Progenitor cell of endocrine pancreas (in vitro differentiated cells): ENCODE measurements around the gene ITGB5. TPM values are rescaled to one million over a fixed set of nuclear protein-coding genes. Genes with fewer than 3 reads are reported as not detected.

Experiments
- DNase-seq: peaks from one replicate; pipeline ENCODE4 v3.0.0; 2021; ENCODE audit warnings: low spot score; ENCODE audit not compliant: unreplicated experiment
- H3K27ac Mint-ChIP-seq: 2 replicates; pipeline ENCODE4 v1.8.0; 2021; ENCODE audit warnings: mild to moderate bottlenecking, moderate library complexity, mixed read lengths
- H3K27me3 Mint-ChIP-seq: 2 replicates; pipeline ENCODE4 v1.8.0; 2021; ENCODE audit warnings: mixed read lengths
- H3K36me3 Mint-ChIP-seq: 2 replicates; pipeline ENCODE4 v1.8.0; 2022; ENCODE audit warnings: mixed read lengths; ENCODE audit not compliant: insufficient read depth
- H3K4me1 Mint-ChIP-seq: 2 replicates; pipeline ENCODE4 v1.8.0; 2021; ENCODE audit warnings: low read depth, mixed read lengths
- H3K4me3 Mint-ChIP-seq: 2 replicates; pipeline ENCODE4 v1.8.0; 2021; ENCODE audit warnings: low read depth, mild to moderate bottlenecking, moderate library complexity, mixed read lengths
- H3K9me3 Mint-ChIP-seq: 2 replicates; pipeline ENCODE4 v1.8.0; 2021; ENCODE audit warnings: low read depth, mixed read lengths
- CTCF ChIP-seq: fragments of 200-600 bp; sonication (generic); IDR thresholded peaks from one replicate; pipeline ENCODE4 v1.5.0; 2021; ENCODE audit warnings: antibody characterized with exemption, mild to moderate bottlenecking; ENCODE audit not compliant: unreplicated experiment
- total RNA-seq: library from RNA; stranded (reverse); gene quantifications from 2 replicates; pipeline ENCODE4 v1.2.1, GENCODE V29; 2021

The ITGB5 gene
- total RNA-seq, 1 donor from 2014 or later = 58.8 TPM

- TF ChIP-seq CTCF = no peak
- no peaks in the 10 kb centered on the region for H3K9me3 Mint-ChIP-seq
Measured at GRCh38 chr3:124893526-124893925, 6.4 kb upstream of the ITGB5 start.

GRCh38 chr3:124890573-124891190, 3.5 kb upstream of the ITGB5 start:
- H3K4me3 Mint-ChIP-seq = no peak overlapping the region
- no peaks in the 10 kb centered on the region for H3K36me3 Mint-ChIP-seq
- peaks cover 12% of the 10 kb centered on the region for H3K27me3 Mint-ChIP-seq
- H3K9me3 Mint-ChIP-seq = no peaks in the 10 kb centered on the region
- no peak overlapping the region for H3K27ac Mint-ChIP-seq
- peaks cover 13% of the 10 kb centered on the region for H3K4me1 Mint-ChIP-seq
- no peak for TF ChIP-seq CTCF
- no peak for DNase-seq

More at GRCh38 chr3:124893526-124893925, 6.4 kb upstream of the ITGB5 start:
- Mint-ChIP-seq H3K27me3 (peaks cover 7% of the 10 kb centered on the region), H3K36me3 (no peaks in the 10 kb centered on the region), H3K4me3 (no peak overlapping the region), H3K4me1 (peaks cover 9% of the 10 kb centered on the region), H3K27ac (no peak overlapping the region)
- DNase-seq = no peak

- H3K36me3 Mint-ChIP-seq = no peaks in the 10 kb centered on the region
- H3K4me1 Mint-ChIP-seq = peaks cover 14% of the 10 kb centered on the region
- no peaks in the 10 kb centered on the region for H3K9me3 Mint-ChIP-seq
- H3K27me3 Mint-ChIP-seq = peaks cover 9% of the 10 kb centered on the region
- peak overlapping the region; percentile 76 for H3K27ac Mint-ChIP-seq
- TF ChIP-seq CTCF = no peak
- no peak for DNase-seq
- H3K4me3 Mint-ChIP-seq = peak overlapping the region; percentile 71
Measured at GRCh38 chr3:124888482-124889441, 1.6 kb upstream of the ITGB5 start.

- H3K27ac Mint-ChIP-seq = peak overlapping the region; percentile 76
- DNase-seq = no peak
- peak overlapping the region; percentile 71 for H3K4me3 Mint-ChIP-seq
- no peak for TF ChIP-seq CTCF
- peaks cover 9% of the 10 kb centered on the region for H3K27me3 Mint-ChIP-seq
- no peaks in the 10 kb centered on the region for H3K36me3 Mint-ChIP-seq
- H3K9me3 Mint-ChIP-seq = no peaks in the 10 kb centered on the region
- peaks cover 16% of the 10 kb centered on the region for H3K4me1 Mint-ChIP-seq
Measured at GRCh38 chr3:124887932-124888298, 750 bp upstream of the ITGB5 start.

- Mint-ChIP-seq H3K36me3 (peaks cover 2% of the 10 kb centered on the region), H3K27ac (peak overlapping the region; percentile 90), H3K4me1 (peaks cover 24% of the 10 kb centered on the region), H3K27me3 (peaks cover 15% of the 10 kb centered on the region), H3K9me3 (no peaks in the 10 kb centered on the region), H3K4me3 (peak overlapping the region; percentile 78)
- peak; percentile 58 for DNase-seq
- peak; percentile 17 for TF ChIP-seq CTCF
Measured at GRCh38 chr3:124886168-124887056, 753 bp downstream of the ITGB5 start.
